GM12864 (cell line): ENCODE measurements around the gene MARK2.

Experiments used
- DNase-seq: peaks from one replicate; pipeline ENCODE4 v3.0.0-alpha.2; 2011; ENCODE audit warnings: low read depth
- H3K4me3 ChIP-seq: 2 replicates; pipeline ENCODE4 v1.5.1; 2011; ENCODE audit warnings: mild to moderate bottlenecking, low read depth, low read length, control low read depth
- CTCF ChIP-seq: IDR thresholded peaks from 2 replicates; pipeline ENCODE4 v1.5.1; 2011; ENCODE audit warnings: low read depth, mild to moderate bottlenecking, moderate library complexity, low read length, control low read depth, inconsistent platforms; ENCODE audit errors: missing control alignments

Gene MARK2

GRCh38 chr11:63838678-63839507 lies at the start of gene MARK2:
TSS of gene MARK2 (plus strand) at chr11:63839110. CDS start at chr11:63839507, 397 bp downstream.
- H3K4me3 ChIP-seq = peak within 1 kb of the TSS; percentile 94
- peak; percentile 96 for DNase-seq
- TF ChIP-seq CTCF = no peak

- no peak overlapping the region for H3K4me3 ChIP-seq
Measured at GRCh38 chr11:63791495-63792167, 47.3 kb upstream of the MARK2 start.

GRCh38 chr11:63793161-63793560 lies 45.7 kb upstream of the MARK2 start:
- DNase-seq = no peak
- no peak overlapping the region for H3K4me3 ChIP-seq
- TF ChIP-seq CTCF = no peak

More at GRCh38 chr11:63791495-63792167, 47.3 kb upstream of the MARK2 start:
- DNase-seq = no peak
- TF ChIP-seq CTCF = no peak

- no peak for TF ChIP-seq CTCF
- no peak for DNase-seq
- no peak overlapping the region for H3K4me3 ChIP-seq
Measured at GRCh38 chr11:63795066-63795465, 43.8 kb upstream of the MARK2 start.

- no peak overlapping the region for H3K4me3 ChIP-seq
- no peak for TF ChIP-seq CTCF
- DNase-seq = no peak
Measured at GRCh38 chr11:63800921-63801320, 38.0 kb upstream of the MARK2 start.

GRCh38 chr11:63802637-63803414 lies 36.1 kb upstream of the MARK2 start:
- H3K4me3 ChIP-seq = no peak overlapping the region
- no peak for TF ChIP-seq CTCF
- DNase-seq = no peak
